GM23248 (cell line): ENCODE measurements around the gene UCKL1. TPM values are rescaled to one million over a fixed set of nuclear protein-coding genes. Genes with fewer than 3 reads are reported as not detected.

Source experiments
- DNase-seq: peaks from one replicate; pipeline ENCODE4 v3.0.0-alpha.2; 2015
- H2AFZ ChIP-seq: fragments of 200-600 bp; sonication (generic); 2 replicates; pipeline ENCODE4 v1.6.1; 2016; ENCODE audit warnings: antibody characterized with exemption
- H3F3A ChIP-seq: fragments of 200-600 bp; sonication (generic); 2 replicates; pipeline ENCODE4 v1.6.1; 2016; ENCODE audit warnings: mild to moderate bottlenecking, antibody characterized with exemption, mixed run types; ENCODE audit not compliant: insufficient read depth
- H3K27ac ChIP-seq: fragments of 200-600 bp; sonication (generic); 2 replicates; pipeline ENCODE4 v1.5.1; 2016; ENCODE audit warnings: mild to moderate bottlenecking
- H3K27me3 ChIP-seq: fragments of 200-600 bp; sonication (generic); replicated peaks from 2 replicates; pipeline ENCODE4 v1.6.1; 2016; ENCODE audit warnings: mild to moderate bottlenecking; ENCODE audit not compliant: insufficient read depth
- H3K36me3 ChIP-seq: fragments of 200-600 bp; sonication (generic); 2 replicates; pipeline ENCODE4 v1.6.1; 2016; ENCODE audit warnings: low read depth, mild to moderate bottlenecking
- H3K4me1 ChIP-seq: fragments of 200-600 bp; sonication (generic); 2 replicates; pipeline ENCODE4 v1.6.1; 2016; ENCODE audit warnings: mild to moderate bottlenecking; ENCODE audit not compliant: insufficient read depth
- H3K4me2 ChIP-seq: fragments of 200-600 bp; sonication (generic); one replicate; pipeline ENCODE4 v1.6.1; 2016; ENCODE audit warnings: mild to moderate bottlenecking; ENCODE audit not compliant: unreplicated experiment
- H3K4me3 ChIP-seq: fragments of 200-600 bp; sonication (generic); 2 replicates; pipeline ENCODE4 v1.5.1; 2016; ENCODE audit warnings: mild to moderate bottlenecking
- H3K79me2 ChIP-seq: fragments of 200-600 bp; sonication (generic); 2 replicates; pipeline ENCODE4 v1.6.1; 2016; ENCODE audit warnings: mild to moderate bottlenecking; ENCODE audit not compliant: insufficient read depth
- H3K9ac ChIP-seq: fragments of 200-600 bp; sonication (generic); 2 replicates; pipeline ENCODE4 v1.6.1; 2016; ENCODE audit warnings: mild to moderate bottlenecking
- H3K9me2 ChIP-seq: fragments of 200-600 bp; sonication (generic); 2 replicates; pipeline ENCODE4 v1.6.1; 2016; ENCODE audit warnings: mixed run types, mild to moderate bottlenecking, moderate library complexity; ENCODE audit not compliant: insufficient read depth
- H3K9me3 ChIP-seq: fragments of 200-600 bp; sonication (generic); one replicate; pipeline ENCODE4 v1.6.1; 2017; ENCODE audit warnings: low read depth
- H4K20me1 ChIP-seq: fragments of 200-600 bp; sonication (generic); 2 replicates; pipeline ENCODE4 v1.6.0; 2016; ENCODE audit not compliant: insufficient read depth
- EZH2 ChIP-seq: fragments of 200-600 bp; sonication (generic); IDR thresholded peaks from 2 replicates; pipeline ENCODE4 v1.6.1; 2018; ENCODE audit warnings: antibody characterized with exemption, mild to moderate bottlenecking; ENCODE audit not compliant: insufficient read depth, poor library complexity, severe bottlenecking
- EZH2phosphoT487 ChIP-seq: fragments of 200-600 bp; sonication (generic); IDR thresholded peaks from 2 replicates; pipeline ENCODE4 v1.6.1; 2018; ENCODE audit warnings: antibody characterized with exemption, moderate library complexity, mild to moderate bottlenecking, low read depth; ENCODE audit not compliant: insufficient read depth
- WGBS, 2 experiments: methylation state at CpG; one replicate each; pipeline ENCODE4 v1.1.6; 2015 to 2017; ENCODE audit warnings: low lambda C conversion rate in 2 of 2, low coverage in 1 of 2; ENCODE audit errors: missing lambda C conversion rate in 2 of 2; 5-methylcytosine and 5-hydroxymethylcytosine counted together
- in situ Hi-C: fragments of 300-500 bp; cut with MboI; formaldehyde crosslinking; loops from 2 replicates; pipeline ENCODE4 v1.15.0; 2020
- polyA plus RNA-seq: library from polyadenylated mRNA; unstranded; fragments of >200 nt; fragmentation: Nextera tagmentation; extraction: Ambion mirVana; gene quantifications from 2 replicates; pipeline ENCODE4 v1.2.1, GENCODE V29; 2016
- total RNA-seq: library from RNA; depleted of rRNA; stranded (reverse); fragments of >200 nt; shearing (Covaris generic); gene quantifications from 2 replicates; pipeline ENCODE4 v1.2.3, GENCODE V29; 2014

Gene UCKL1
- total and polyA plus RNA-seq, 2 experiments from 2014 or later: 17.6 to 33.4 TPM

- Histone ChIP-seq H3K27me3 (no peaks in the 10 kb centered on the region), H4K20me1 (peaks cover 18% of the 10 kb centered on the region; the same call in 1 of the 2 replicates), H3K36me3 (no peaks in the 10 kb centered on the region), H3K79me2 (peaks cover 100% of the 10 kb centered on the region), H3K4me3 (peak overlapping the region; percentile 35), H3F3A (peaks cover 16% of the 10 kb centered on the region; the same call in 1 of the 2 replicates), H3K27ac (peak overlapping the region; percentile 52), H3K4me1 (peaks cover 15% of the 10 kb centered on the region), H3K9ac (peak overlapping the region; percentile 37), H3K9me3 (no peaks in the 10 kb centered on the region), H3K9me2 (no peaks in the 10 kb centered on the region), H2AFZ (no peak overlapping the region), H3K4me2 (peak overlapping the region; percentile 46)
- in situ Hi-C loops: no loop called here
- DNase-seq: peak; percentile 78
- 8 to 9% methylated on average over 12 of the region's 12 CpGs for WGBS, 2 experiments
- TF ChIP-seq EZH2 (no peak), EZH2phosphoT487 (no peak)
Observed at GRCh38 chr20:63911176-63911575, 45.0 kb downstream of the UCKL1 start.

GRCh38 chr20:63908008-63908682, 48.1 kb downstream of the UCKL1 start:
- in situ Hi-C loops: no loop called here
- TF ChIP-seq EZH2 (no peak), EZH2phosphoT487 (no peak)
- Histone ChIP-seq H3F3A (peaks cover 16% of the 10 kb centered on the region; the same call in 1 of the 2 replicates), H3K9me3 (no peaks in the 10 kb centered on the region), H4K20me1 (peaks cover 24% of the 10 kb centered on the region; the same call in 1 of the 2 replicates), H2AFZ (no peak overlapping the region), H3K9me2 (no peaks in the 10 kb centered on the region), H3K4me2 (no peak overlapping the region), H3K9ac (no peak overlapping the region), H3K27ac (no peak overlapping the region), H3K79me2 (peaks cover 100% of the 10 kb centered on the region), H3K4me3 (no peak overlapping the region), H3K36me3 (no peaks in the 10 kb centered on the region), H3K27me3 (no peaks in the 10 kb centered on the region), H3K4me1 (peaks cover 15% of the 10 kb centered on the region)
- WGBS, 2 experiments: 81 to 87% methylated on average over 16 of the region's 16 CpGs
- DNase-seq: no peak

- TF ChIP-seq EZH2phosphoT487: no peak
- no peak for TF ChIP-seq EZH2
- Histone ChIP-seq H3F3A (no peaks in the 10 kb centered on the region; the same call in 1 of the 2 replicates), H3K4me1 (no peaks in the 10 kb centered on the region), H3K9me2 (no peaks in the 10 kb centered on the region), H3K4me2 (no peak overlapping the region), H3K27me3 (no peaks in the 10 kb centered on the region), H4K20me1 (peaks cover 16% of the 10 kb centered on the region; the same call in 1 of the 2 replicates), H3K9me3 (no peaks in the 10 kb centered on the region), H3K36me3 (no peaks in the 10 kb centered on the region), H3K4me3 (no peak overlapping the region), H3K9ac (no peak overlapping the region), H3K27ac (no peak overlapping the region), H3K79me2 (peaks cover 100% of the 10 kb centered on the region), H2AFZ (no peak overlapping the region)
- DNase-seq: no peak
- WGBS, 2 experiments: 89 to 90% methylated on average over 11 of the region's 11 CpGs
- in situ Hi-C loops: no loop called here
Observed at GRCh38 chr20:63903796-63904561, 52.2 kb downstream of the UCKL1 start.

GRCh38 chr20:63900413-63900812, 55.8 kb downstream of the UCKL1 start:
- 90 to 91% methylated on average over 3 of the region's 3 CpGs for WGBS, 2 experiments
- in situ Hi-C loops: no loop called here
- H3F3A ChIP-seq: peaks cover 16% of the 10 kb centered on the region; the same call in 1 of the 2 replicates
- no peak overlapping the region for H3K4me3 ChIP-seq
- no peak overlapping the region for H3K4me2 ChIP-seq
- peaks cover 12% of the 10 kb centered on the region for H3K4me1 ChIP-seq
- H3K9me3 ChIP-seq: no peaks in the 10 kb centered on the region
- no peak overlapping the region for H2AFZ ChIP-seq
- no peaks in the 10 kb centered on the region for H3K36me3 ChIP-seq
- H3K9ac ChIP-seq: no peak overlapping the region
- no peak for TF ChIP-seq EZH2
- no peak for TF ChIP-seq EZH2phosphoT487
- no peak for DNase-seq
- no peak overlapping the region for H3K27ac ChIP-seq
- H4K20me1 ChIP-seq: peaks cover 15% of the 10 kb centered on the region; the same call in 1 of the 2 replicates
- H3K27me3 ChIP-seq: no peaks in the 10 kb centered on the region
- H3K79me2 ChIP-seq: peaks cover 100% of the 10 kb centered on the region
- H3K9me2 ChIP-seq: no peaks in the 10 kb centered on the region
